ENCODE results near the gene OR1J2.

GRCh38 chr9:122463828-122464632 lies 46.6 kb upstream of the OR1J2 start:
- TF ChIP-seq CTCF (IDR thresholded peaks at IDR 0.05; ENCODE audit: insufficient read depth, low read depth, low read length) (no peak), EZH2 (IDR thresholded peaks at IDR 0.05; ENCODE audit: insufficient read depth, low read length) (no peak)

Data from astrocyte (in vitro differentiated cells and primary cell).